HG02973 (cell line): Measurements from ENCODE around the gene LRRTM3.
A peak's percentile ranks its signal among the peaks of the same experiment; 100 is the strongest.

Experiments
- ATAC-seq: cut with Tn5 transposase; IDR thresholded peaks from one replicate; pipeline ENCODE4 v1.9.1; 2021; ENCODE audit warnings: moderate library complexity; ENCODE audit not compliant: unreplicated experiment

The LRRTM3 gene

DNA sequence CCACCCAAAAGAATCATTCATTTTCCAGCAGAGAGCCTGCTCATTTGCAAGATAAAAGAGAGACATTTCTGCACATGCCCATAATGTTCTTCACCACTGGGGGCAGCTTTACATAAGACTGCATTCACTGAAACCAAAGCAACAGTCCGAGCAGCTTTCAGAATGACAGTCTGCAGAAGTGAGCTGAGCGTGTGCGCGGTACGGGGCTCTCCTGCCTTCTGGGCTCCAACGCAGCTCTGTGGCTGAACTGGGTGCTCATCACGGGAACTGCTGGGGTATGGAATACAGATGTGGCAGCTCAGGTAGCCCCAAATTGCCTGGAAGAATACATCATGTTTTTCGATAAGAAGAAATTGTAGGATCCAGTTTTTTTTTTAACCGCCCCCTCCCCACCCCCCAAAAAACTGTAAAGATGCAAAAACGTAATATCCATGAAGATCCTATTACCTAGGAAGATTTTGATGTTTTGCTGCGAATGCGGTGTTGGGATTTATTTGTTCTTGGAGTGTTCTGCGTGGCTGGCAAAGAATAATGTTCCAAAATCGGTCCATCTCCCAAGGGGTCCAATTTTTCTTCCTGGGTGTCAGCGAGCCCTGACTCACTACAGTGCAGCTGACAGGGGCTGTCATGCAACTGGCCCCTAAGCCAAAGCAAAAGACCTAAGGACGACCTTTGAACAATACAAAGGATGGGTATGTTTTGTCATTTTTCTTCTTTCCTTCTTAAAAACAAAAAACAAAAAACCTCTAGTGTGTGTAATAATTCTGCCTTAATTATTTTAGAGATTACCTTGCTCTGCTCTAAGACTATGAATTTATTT, at the start of gene LRRTM3:
Gene LRRTM3 (plus strand): TSS at position 141 of the 820 bp plus-strand sequence.
- peak; percentile 100 for ATAC-seq

DNA sequence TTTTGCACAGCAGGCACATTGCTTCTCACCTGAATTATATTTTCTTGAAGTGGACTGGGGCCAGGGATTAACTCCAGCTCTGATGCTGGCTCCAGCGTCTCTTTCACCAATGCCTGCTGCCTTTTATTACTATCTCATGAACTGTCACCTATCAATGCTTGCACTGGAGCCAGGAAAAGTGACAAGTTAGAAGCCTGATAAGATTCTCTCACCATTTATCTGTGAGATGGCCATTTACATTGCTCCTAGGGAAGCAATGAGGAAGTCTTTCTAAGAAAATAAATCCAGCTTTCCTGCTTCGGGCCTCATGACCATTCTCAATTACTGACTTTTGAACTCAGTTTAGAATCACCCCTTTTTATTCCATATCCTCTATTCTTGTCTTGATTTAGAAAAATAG, 48.5 kb upstream of the LRRTM3 start:
- ATAC-seq, result no peak

DNA sequence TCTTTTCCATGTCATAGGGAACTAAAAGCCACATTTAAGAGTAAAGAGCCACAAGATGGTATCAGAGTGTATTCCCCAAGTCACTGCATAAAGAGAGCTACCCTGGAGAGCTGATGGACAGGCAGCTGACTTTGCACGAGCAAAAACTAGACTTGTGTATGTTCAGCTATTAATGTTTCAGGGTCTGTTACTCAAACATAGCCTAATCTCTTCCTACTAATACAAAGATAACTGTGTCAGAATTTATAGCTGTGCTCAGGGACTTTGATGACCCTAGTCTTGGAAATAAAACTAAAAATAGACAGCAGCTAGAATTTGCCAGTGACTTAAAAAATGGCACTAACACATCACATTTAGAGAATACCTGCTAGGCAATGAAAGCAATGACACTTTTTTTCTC, 45.5 kb upstream of the LRRTM3 start:
- ATAC-seq, result no peak

DNA sequence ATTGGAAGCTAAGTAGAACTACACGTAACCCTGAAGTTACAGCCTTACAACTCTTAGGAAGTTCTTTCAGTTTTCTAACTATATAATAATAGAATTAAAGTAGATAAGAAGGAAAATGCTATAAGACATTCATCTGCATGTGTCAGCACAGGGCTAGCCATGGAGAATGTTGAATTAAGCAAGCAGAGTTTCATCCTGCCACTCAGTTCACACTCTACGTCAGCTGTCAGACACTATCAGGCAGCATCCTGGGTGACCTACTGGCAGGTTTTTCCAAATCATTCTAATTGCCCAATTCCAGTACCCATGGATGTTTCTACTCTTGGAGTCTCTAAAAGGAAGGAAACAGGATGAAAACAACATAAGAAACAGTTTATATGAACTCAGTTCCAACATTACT, 45.0 kb upstream of the LRRTM3 start:
- no peak for ATAC-seq

DNA sequence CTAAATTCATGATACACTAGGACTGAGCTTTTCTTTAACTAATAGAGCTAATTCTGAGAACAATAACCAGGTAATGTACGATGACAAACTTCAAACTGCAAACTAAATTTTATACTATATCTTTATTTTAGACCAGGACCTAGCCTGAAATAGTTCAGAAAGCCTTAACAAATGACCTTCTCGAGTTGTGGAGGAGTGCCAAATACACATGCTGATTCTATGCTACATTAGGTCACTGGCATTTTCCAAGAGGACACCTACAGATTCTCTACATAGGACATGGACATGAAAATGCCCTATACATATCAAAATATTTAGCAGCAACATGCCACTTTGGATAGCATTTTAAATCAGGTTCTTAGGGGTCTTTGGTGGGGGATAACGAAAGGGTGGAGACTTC, 44.0 kb upstream of the LRRTM3 start:
- ATAC-seq, result no peak

DNA sequence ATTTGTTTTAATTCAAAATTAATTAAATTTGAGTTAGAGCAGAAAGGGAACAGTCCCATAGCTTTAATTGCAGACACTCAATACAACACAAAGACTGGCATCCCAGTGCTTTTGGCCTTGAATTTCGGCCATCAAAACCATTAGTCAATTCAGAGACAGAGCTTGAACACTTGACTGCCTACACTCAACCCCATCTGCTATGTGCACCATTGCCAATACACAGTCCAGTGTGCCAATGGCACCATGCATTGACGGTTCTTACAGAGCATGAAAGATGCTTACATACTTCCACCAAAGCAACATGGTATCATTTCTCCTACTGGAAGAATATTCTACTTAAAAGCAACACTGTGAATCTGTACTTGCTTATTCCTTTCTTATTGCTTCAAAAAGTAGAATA, 43.6 kb upstream of the LRRTM3 start:
- ATAC-seq, result no peak

DNA sequence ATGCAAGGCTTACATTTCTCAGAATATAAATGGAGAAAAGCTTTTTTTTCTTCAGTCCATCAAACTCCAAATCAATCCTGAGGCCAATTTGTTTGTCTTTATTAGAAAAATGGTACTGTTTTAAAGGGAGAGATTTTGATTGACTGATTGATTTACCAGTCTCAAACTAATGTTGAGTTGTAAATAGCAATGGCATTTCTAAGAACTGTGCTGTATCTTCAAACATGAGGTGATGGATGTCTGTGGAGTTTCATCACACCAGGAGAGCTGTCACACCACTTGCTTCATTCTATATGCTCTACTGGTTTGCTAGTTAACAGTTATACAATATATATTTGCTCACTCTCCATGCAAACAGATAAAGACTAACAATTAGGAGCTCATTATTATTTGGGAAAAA, 39.0 kb upstream of the LRRTM3 start:
- no peak for ATAC-seq

DNA sequence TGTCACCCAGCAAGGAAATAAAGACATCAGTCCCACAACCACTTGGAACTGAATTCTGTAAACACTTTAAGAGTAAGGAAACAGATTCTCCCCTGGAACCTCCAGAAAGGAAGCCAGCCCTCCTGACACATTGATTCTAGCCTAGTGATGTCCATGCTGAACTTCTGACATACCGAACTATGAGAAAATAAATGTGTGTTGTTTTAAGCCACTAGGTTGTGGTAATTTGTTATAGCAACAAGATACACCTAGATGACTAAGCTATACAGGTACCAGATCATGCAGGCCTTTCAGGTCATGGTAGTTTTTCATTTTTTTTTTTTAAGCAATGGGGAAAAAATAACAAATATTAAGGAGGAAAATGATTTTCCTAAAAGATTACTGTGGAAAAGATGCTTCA, 37.6 kb upstream of the LRRTM3 start:
- no peak for ATAC-seq

DNA sequence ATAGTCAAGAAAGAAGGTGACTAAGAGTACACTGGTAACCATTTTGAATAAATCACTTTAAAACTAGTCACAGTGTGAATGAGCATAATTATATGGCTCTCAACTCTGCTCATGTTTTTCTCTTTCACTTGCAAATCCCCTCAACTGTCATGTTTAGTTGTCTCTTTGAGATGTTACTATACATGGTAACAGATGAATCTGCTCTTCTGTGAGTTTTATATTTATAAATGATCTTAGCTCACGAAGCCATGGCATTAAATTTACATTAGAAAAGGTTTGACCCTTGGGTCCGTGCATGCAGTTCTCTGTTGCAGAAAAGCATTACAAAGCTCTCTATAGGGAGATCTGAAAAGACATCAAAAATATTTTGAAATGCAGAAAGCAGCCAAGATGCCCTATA, 33.0 kb upstream of the LRRTM3 start:
- no peak for ATAC-seq

DNA sequence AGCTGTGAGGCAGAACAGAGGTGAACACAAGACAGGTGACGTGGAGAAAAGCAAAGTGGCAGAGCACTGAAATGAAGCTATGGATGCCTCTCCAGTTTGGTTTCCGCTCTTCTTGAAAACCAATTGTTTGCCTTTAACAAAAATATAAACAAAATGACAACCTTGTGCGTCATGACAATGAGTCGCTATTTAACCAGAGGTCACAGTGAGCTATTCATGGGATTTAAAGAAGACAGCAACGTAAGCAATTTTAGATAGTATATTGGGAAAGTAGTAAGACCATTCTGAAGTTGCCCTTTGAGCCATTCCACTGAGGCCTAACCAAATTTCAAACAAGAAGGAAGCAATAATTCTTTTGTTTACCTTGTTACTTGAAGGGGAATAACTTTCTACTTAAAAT, 15.2 kb upstream of the LRRTM3 start:
- ATAC-seq, result no peak

DNA sequence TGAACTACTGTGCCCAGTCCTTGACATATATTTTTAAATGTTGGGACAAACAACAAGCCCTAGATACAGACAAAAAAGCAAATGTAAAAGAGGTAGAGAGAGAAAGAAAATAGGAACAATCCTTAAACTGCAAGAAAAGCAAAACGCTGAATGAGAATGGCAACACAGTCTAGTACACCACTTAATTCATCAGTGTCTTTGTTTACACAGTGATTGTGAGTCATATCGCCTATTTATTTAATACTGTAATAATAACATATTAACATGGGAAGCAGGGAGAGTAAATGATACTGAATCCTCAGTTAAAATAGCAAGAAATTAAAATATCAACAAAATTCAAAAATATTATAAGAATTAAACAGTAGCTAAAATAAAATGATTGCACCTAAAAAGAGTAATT, 9.8 kb upstream of the LRRTM3 start:
- ATAC-seq, result no peak

DNA sequence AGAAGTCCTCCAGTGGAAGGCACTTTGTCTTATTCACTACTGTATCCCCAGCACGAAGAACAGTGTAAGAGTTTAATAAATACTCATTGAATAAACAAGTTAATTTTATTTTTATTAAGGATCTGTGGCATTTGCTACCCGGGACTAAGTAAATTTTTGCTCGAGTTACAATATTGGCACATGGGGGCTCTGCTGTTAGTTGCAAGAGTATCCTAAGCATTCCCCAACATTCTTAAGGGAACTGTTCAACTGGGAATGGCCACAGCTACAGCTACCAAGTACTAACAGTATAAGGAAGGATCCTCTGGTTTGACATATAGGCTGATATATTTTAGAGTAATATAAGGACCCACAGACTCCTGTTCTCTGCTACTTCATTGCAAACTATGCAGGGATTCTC, 8.7 kb upstream of the LRRTM3 start:
- ATAC-seq, result no peak

DNA sequence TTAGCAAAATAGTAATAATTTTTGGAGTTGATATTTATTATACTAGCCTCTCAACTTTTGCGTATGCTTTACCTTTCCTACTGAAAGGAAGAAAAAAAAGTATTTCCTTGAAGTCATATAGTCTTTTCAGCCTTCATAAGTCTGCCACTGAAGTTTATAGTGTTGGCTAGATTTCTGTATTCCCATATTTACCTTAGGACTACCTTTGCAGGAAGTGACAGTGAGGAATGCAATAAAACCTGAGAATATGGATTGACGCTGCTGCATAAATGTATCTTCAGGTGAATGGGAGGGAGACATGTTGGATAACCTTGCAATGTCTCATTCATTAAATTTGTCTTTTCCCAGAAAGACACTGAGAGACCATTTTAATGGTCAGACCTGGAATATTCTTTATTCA, 6.6 kb upstream of the LRRTM3 start:
- no peak for ATAC-seq

DNA sequence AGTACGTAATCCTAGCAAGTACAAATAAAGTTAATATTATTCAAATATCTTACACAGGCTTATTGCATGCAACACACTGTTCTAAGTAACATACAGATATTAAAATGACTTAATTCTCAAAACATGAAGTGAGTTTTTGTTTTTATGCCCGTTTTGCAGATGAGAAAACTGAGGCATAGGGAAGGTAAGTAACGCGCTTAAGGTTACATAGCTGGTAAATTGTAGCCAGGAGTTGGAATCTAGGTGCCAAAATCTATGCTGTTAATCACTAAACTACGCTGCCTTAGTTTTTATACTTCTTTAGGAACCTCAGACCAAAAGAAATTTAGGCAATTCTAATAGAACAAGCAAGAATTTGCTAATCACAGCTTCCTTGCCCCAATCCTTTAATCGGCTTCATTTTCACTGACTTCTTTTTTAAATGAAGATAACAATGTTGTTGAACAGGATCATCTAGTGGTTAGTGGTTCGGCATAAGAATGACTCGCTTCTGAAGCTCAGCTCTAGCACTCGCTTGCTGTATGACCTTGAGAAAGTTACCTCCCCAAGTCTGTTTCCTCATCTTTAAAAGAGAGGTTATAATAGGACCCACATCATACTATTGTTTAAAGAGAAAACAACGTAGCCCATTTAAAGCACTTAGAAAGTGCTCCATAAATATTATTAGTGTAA, 1.0 kb upstream of the LRRTM3 start:
- no peak for ATAC-seq

DNA sequence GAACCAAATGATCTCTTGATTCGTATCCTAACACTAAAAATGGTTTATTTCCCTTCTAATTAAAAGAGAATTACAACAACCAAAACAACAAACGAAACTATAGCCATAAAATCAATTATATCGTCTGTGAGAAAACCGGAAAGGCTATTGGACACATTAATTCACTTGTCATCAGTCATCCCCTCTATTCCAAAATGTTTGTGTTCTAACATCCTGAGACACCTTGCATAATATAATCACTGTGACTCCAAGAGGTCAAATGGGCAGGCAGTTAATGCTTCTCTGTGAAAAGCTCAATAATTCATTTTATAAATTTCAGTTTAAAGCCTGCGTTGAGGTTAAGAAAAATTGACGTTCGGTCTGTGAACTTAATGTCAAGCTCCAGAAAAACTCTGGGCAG, 463 bp upstream of the LRRTM3 start:
- no peak for ATAC-seq

DNA sequence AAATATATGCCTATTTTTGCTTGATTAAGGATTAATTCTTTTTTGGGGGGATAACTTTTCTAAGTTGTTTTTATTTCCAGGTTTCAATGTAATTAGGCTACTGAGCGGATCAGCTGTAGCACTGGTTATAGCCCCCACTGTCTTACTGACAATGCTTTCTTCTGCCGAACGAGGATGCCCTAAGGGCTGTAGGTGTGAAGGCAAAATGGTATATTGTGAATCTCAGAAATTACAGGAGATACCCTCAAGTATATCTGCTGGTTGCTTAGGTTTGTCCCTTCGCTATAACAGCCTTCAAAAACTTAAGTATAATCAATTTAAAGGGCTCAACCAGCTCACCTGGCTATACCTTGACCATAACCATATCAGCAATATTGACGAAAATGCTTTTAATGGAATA, 1.0 kb downstream of the LRRTM3 start:
- no peak for ATAC-seq

DNA sequence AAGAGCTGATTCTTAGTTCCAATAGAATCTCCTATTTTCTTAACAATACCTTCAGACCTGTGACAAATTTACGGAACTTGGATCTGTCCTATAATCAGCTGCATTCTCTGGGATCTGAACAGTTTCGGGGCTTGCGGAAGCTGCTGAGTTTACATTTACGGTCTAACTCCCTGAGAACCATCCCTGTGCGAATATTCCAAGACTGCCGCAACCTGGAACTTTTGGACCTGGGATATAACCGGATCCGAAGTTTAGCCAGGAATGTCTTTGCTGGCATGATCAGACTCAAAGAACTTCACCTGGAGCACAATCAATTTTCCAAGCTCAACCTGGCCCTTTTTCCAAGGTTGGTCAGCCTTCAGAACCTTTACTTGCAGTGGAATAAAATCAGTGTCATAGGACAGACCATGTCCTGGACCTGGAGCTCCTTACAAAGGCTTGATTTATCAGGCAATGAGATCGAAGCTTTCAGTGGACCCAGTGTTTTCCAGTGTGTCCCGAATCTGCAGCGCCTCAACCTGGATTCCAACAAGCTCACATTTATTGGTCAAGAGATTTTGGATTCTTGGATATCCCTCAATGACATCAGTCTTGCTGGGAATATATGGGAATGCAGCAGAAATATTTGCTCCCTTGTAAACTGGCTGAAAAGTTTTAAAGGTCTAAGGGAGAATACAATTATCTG, 1.6 kb downstream of the LRRTM3 start:
- no peak for ATAC-seq

DNA sequence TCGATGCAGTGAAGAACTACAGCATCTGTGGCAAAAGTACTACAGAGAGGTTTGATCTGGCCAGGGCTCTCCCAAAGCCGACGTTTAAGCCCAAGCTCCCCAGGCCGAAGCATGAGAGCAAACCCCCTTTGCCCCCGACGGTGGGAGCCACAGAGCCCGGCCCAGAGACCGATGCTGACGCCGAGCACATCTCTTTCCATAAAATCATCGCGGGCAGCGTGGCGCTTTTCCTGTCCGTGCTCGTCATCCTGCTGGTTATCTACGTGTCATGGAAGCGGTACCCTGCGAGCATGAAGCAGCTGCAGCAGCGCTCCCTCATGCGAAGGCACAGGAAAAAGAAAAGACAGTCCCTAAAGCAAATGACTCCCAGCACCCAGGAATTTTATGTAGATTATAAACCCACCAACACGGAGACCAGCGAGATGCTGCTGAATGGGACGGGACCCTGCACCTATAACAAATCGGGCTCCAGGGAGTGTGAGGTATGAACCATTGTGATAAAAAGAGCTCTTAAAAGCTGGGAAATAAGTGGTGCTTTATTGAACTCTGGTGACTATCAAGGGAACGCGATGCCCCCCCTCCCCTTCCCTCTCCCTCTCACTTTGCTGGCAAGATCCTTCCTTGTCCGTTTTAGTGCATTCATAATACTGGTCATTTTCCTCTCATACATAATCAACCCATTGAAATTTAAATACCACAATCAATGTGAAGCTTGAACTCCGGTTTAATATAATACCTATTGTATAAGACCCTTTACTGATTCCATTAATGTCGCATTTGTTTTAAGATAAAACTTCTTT, 2.3 kb downstream of the LRRTM3 start:
- ATAC-seq, result no peak

DNA sequence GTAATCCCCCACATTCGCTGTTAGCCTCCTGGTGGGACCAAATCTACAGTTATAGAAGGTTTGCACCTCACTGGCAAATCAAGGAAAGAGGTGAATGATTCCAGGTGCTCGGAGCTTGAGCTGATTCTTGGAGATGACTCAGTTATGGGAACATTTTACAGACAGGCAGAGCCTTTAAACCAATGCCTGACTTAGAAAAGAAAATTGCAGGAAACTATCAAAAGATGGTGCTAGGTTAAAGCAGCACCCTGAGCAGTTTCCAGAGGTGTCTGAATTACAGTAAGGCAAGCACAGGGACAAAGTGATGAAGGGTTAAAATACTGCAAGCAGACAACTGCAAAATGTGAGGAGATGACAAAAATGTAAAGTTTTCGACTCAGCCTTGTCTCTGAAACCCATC, 2.9 kb downstream of the LRRTM3 start:
- no peak for ATAC-seq

DNA sequence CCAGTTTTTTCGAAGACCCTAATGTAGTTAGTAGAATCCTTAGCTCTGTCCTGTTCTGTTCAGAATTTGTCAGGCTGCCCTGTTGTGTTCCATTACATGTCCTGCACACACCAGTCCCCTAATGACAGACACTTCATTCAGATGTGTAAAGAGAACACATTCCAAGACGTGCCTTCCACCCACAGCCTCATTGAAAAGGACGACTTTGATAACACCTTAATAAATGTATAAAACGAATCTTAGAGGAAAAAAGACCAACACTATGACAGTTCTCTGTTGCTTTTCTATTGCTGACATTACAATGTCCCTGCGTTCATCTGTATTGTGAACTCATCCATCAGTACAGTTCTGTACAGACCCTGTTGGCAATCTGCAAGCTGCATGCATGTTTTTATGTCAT, 3.5 kb downstream of the LRRTM3 start:
- no peak for ATAC-seq

DNA sequence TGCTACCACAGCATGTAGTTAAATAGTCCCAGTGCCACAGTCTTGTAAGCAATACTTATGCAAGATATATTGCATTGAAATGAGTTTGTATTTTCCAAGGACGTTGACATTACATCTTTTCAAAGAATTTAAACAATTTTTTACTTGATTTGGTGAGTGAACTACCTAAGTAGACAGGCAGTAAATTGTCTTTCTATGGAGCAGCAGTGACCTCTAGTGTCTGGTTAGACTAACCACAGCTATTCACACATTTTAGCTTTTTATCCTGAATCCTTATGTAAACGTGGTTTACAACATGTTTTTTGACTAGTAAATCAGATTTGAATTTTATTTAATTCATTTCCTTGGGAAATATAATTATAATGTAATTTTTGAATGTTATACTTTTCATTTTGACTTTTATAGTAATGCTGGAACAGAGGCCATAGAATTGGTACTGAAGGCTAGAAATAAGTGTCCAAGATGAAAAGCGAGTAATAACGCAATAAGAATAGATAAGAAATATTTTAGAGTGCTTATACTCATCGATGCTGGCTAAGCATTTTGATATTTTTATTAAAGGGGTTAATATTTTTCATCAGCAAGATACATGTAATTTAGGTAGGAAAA, 5.6 kb downstream of the LRRTM3 start:
- ATAC-seq, result peak; percentile 74
